Skin epidermis (tissue), 12 donors: ENCODE data around the gene SMCO4.

Experiments used
- H3K27ac ChIP-seq, 21 experiments: fragments of 200-600 bp; sonication (generic) in 11 of 21; one replicate each; pipeline ENCODE4 v1.5.0; 2020; ENCODE audit warnings: mild to moderate bottlenecking in 3 of 21, inconsistent platforms in 2 of 21, moderate library complexity in 2 of 21
- H3K4me3 ChIP-seq, 7 experiments: fragments of 200-600 bp; sonication (generic) in 2 of 7; one replicate each; pipeline ENCODE4 v1.5.0; 2020; ENCODE audit warnings: inconsistent platforms in 2 of 7, mild to moderate bottlenecking in 2 of 7, moderate library complexity in 1 of 7

The SMCO4 gene

GRCh38 chr11:93530468-93530826 lies 12.7 kb downstream of the SMCO4 start:
- Histone ChIP-seq H3K4me3 (no peak overlapping the region), H3K27ac (peak overlapping the region in 16 of 21 experiments; percentile 9 to 87 (median 68))

DNA sequence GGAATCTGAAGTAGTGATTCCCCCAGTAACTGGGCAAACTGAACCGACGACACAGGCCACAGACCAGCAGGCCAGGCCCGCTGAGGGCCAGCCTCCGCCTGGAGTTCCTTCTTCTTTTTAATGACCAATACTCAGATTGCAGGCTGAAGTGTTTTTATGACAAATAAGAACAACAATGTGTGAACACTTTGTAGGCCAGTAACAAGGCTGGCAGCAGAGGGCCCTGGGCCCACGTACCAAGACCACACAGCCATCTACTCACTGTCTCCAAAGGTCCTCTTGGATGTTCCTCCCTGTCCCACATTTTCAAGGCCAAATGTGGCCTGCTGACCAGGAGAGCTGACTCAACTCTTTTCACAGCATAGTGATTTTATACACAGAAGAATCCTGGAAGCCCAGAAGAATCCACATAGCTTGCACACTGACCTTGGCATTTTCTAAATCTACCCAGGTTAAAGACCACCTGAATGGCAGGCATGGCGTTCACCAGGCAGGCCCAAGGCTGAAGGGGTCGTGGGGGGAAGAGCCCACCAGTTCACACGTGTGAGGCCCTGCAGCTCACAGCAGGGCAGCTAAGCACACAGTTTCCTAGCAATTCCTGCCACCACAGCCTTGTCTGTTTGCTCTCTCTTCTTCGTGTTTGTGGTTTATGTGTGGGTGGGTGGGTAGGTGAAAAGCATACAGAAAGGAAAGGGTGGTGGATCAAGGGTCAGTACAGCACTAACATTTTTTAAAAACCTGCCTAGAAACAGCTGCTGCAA lies 13.3 kb downstream of the SMCO4 start:
- H3K27ac ChIP-seq, result peak overlapping the region in 20 of 21 experiments; percentile 9 to 87 (median 71)
- H3K4me3 ChIP-seq, result no peak overlapping the region

DNA sequence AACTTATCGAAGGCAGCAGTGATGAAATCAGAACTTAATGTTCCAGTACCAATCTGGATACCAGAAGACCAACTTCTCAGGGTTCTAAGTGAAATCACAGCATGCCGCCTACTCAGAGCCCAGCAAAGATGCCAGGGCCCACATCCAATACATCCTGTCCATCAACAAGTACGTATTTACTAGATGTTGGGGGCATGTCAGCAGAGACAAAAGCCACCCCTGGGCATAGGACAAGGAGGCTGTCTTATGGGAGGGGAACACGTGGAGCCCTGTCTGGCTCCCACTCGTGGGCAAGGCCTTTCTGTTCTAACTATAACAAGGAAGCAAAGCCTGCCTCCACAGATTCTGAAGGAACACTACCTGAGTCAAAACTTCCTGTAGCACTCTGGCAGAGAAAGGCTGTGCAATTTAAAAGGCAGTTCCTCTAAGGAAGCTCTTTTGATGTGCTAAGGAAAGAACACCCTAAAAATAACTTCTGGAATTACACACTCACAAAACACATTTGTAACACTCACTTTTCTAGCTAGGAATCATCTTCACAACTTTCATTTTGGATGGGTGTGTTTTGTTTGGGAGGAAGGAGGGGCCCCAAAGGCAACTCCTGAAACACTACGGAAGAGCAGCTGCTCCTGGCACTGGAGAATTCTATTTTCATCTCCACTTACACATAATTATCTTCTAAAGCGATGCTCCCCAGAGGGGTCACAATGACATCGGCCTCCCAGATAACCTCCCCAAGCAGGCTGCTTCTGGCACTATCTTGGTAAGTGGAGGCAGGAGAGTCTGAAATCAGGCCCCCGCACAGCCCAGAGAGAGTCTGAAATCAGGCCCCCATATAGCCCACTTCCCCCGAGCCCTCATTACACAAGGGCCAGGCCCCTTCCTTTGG lies 14.2 kb downstream of the SMCO4 start:
- Histone ChIP-seq H3K4me3 (no peak overlapping the region), H3K27ac (peak overlapping the region in 18 of 21 experiments; percentile 43 to 87 (median 72))

- Histone ChIP-seq H3K4me3 (no peak overlapping the region), H3K27ac (peak overlapping the region in 17 of 21 experiments; percentile 20 to 87 (median 72))
Observed at GRCh38 chr11:93528252-93528651, 14.9 kb downstream of the SMCO4 start.

DNA sequence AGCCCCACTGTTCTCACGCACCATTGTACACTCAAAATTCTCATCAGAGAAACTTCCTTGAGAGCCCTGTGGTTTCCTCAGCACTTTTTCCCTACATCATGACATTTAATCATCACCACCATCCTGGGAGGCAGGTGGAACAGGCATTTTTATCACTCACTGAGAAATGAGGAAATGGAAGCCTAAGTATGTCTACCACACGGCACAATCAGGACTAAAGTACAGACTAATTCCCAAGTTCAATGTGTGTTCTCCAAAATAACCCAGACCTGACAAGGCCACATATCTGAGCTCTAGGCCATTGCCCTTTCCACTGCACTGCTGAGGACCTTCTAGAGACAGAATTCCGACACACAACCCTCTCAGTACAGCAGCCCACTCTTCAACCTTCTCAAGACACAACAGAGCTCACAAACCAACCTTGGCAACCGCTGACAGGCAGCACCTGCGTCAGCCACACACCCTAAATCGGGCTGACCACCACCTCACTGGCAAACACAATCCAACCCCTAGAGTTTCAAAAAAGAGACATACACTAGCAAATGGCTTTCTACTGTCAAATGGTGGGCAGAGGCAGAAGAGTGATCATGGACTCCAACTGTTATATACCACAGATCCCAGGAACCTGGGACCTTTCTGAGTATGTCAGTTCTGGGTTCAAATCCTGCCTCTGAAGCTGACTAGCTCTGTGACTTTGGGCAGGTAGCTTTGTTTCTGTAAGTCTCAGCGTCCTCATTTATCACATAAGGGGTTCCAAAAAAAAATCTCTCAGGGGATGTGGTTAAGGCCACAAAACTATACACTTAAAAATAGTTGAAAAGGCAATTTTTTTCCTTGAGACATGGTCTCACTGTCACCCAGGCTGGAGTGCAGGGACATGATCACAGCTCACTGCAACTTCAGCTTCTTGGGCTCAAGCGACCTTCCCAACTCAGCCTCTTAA lies 16.3 kb downstream of the SMCO4 start:
- Histone ChIP-seq H3K4me3 (no peak overlapping the region), H3K27ac (peak overlapping the region in 5 of 21 experiments; percentile 7 to 82 (median 30))

DNA sequence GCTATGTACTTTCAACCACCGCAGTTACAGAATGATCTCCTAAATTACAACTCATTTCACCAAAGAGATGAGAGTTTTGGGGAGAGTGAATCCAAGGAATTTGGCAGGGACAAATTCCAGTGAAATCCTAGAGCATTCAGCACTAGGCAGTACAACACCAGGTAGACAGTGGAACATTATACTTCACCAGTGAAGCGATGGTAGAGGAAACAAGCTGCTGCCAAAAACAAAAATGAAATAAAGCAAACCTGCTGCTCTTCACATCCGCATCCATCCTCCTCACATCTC lies 16.9 kb downstream of the SMCO4 start:
- H3K27ac ChIP-seq, result peak overlapping the region in 4 of 21 experiments; percentile 26 to 82 (median 36)
- H3K4me3 ChIP-seq, result no peak overlapping the region

- H3K27ac ChIP-seq, result peak overlapping the region in 4 of 21 experiments; percentile 1 to 85 (median 78)
- no peak overlapping the region for H3K4me3 ChIP-seq
Observed at GRCh38 chr11:93525601-93526345, 17.4 kb downstream of the SMCO4 start.

DNA sequence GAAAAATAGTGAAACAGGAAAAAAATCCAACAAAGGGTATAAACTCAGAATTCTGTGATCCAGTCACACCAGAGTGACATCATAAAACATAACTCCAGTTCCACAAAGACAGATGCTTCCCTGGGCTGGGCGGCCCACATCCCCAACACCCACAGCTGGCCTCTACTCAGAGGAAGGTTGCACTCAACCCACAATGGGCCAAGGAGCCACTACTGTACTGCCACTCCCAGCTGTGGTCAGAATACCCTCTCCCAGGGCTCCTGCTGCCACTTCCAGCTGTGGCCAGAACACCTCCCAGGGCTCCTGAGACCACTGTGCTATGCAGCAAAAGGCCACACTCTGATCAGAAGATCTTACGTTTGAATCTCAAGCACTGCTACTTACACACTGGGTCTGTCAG lies 18.3 kb downstream of the SMCO4 start:
- peak overlapping the region in 10 of 21 experiments; percentile 3 to 85 (median 34) for H3K27ac ChIP-seq
- no peak overlapping the region for H3K4me3 ChIP-seq

DNA sequence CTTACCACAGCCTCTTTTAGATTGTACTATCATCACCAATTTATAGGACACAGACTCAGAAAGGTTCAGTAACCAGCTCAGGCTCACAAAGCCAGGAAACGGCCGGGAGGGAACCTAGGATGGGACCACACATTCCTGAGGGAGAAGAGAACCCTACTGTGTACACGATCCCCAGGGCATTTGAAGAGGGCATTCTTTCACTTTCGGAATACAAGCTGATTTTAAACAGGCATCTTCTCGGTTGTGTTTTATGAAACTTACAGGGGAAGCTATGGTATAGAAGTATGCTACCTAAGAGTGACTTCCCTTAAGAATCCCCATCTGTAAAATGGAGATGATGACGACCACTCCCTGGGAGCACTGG lies 19.0 kb downstream of the SMCO4 start:
- H3K27ac ChIP-seq, result peak overlapping the region in 13 of 21 experiments; percentile 3 to 85 (median 34)
- H3K4me3 ChIP-seq, result no peak overlapping the region

- H3K27ac ChIP-seq, result no peak overlapping the region
- H3K4me3 ChIP-seq, result no peak overlapping the region
Observed at GRCh38 chr11:93520726-93521509, 22.3 kb downstream of the SMCO4 start.

DNA sequence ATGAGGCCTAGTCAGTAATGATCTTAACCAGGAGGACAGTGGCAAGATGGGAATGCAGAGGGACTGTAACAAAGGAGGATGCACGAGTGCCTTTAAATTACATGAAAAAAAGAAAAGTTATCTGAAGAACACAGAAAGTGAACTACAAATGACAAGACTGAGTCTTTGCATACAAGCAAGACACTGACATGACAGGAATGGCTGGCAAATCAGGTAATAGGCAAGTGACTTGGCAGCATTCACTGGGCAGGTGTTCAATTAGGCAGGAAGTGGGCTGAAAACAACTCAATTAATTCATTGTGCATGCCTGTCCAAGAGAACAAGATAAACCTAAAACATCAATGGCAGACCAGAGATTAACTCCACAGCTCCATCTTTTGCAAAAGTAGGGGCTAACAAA lies 24.0 kb downstream of the SMCO4 start:
- Histone ChIP-seq H3K27ac (no peak overlapping the region), H3K4me3 (no peak overlapping the region)

DNA sequence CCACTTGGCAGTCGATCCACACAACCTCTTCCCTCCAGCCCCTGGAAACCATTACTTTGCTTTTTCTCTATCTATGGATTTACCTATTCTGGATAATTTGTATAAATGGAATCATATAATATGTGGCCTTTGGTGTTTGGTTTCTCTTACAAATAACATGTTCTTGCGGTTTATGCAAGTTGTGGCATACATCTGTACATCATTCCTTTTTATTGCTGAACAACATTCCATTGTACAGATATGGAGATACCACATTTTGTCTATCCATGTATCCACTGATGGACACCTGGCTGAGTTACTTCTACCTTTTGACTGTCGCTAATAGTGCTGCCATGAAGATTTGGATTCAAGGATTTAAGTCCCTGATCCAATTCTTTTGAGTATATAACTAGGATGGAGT lies 25.1 kb downstream of the SMCO4 start:
- no peak overlapping the region for H3K27ac ChIP-seq
- H3K4me3 ChIP-seq, result no peak overlapping the region

- no peak overlapping the region for H3K27ac ChIP-seq
- H3K4me3 ChIP-seq, result no peak overlapping the region
Observed at GRCh38 chr11:93517611-93518010, 25.6 kb downstream of the SMCO4 start.

- H3K4me3 ChIP-seq, result no peak overlapping the region
Observed at GRCh38 chr11:93517041-93517440, 26.1 kb downstream of the SMCO4 start.

DNA sequence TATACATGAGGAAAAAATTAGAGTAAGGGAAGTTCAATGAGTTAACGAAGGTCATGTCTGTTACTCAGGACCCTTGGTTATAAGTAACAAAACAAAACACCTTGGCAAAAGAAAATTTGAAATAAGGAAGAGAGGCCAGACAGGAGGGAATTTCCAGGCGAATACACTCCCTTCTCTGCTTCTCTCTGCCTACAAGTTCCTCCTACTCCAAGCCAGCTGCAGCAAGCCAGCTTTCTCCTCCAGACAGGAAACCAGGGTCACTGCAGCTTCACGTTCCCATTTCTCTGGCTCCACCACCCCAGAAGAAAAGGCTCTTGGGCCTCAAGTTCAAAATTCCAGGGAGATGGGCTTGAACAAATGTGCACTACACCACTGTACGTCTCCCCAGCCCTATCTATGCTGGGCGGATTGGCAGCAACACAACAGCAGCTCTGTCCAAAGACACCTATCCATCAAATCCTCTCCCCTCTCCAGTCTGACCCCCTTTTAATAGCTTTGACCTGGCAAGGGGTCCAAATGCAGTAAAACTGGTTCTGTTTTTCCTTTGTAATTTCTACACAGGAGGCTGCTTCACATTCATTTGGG lies 27.7 kb downstream of the SMCO4 start:
- peak overlapping the region in 1 of 21 experiments; percentile 26 for H3K27ac ChIP-seq
- H3K4me3 ChIP-seq, result no peak overlapping the region

More at GRCh38 chr11:93517041-93517440, 26.1 kb downstream of the SMCO4 start:
- H3K27ac ChIP-seq, result no peak overlapping the region

DNA sequence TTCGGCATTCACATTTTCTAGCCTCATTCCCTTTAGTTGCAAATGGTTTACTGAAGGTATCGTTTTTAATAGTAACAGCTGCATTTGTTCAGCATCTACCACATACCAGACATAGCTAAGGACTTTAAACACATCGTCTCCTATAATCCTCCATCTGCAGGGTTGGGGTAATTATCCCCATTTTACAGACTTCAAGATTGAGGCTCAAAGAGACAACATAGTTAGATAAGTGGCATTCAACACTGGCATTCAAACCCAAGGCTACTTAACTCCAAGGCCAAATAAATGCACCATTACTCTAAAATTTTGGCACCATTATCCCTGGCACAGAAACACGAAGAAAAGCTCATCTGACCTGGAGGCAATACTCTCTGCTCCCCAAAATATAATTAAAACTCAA lies 28.5 kb downstream of the SMCO4 start:
- no peak overlapping the region for H3K27ac ChIP-seq
- no peak overlapping the region for H3K4me3 ChIP-seq

GRCh38 chr11:93513772-93514171 lies 29.4 kb downstream of the SMCO4 start:
- Histone ChIP-seq H3K4me3 (no peak overlapping the region), H3K27ac (no peak overlapping the region)
